NB4 (cell line): Measurements from ENCODE around the gene MUSK.
"Not testable (repeated sequence)": the region's sequence is repeated elsewhere in the genome, so short reads cannot be mapped to it uniquely, and the experiment has no call there.

ENCODE experiments used
- CTCF ChIP-seq: IDR thresholded peaks from one replicate; pipeline ENCODE4 v1.5.1; 2012; ENCODE audit warnings: low read depth, low read length
- MAX ChIP-seq: IDR thresholded peaks from 2 replicates; pipeline ENCODE4 v1.6.1; 2011; ENCODE audit warnings: low read depth, low read length
- POLR2A ChIP-seq: IDR thresholded peaks from 2 replicates; pipeline ENCODE4 v1.6.1; 2011; ENCODE audit warnings: mild to moderate bottlenecking; ENCODE audit not compliant: insufficient read length; ENCODE audit errors: extremely low read depth

- not testable (repeated sequence) for TF ChIP-seq MAX, CTCF, POLR2A
These were observed 156.5 kb downstream of the MUSK start for GRCh38 chr9:110825129-110825528.
